Common myeloid progenitor, CD34-positive (primary cell): Measurements from ENCODE around the gene SLC2A4RG.
A peak's percentile ranks its signal among the peaks of the same experiment; 100 is the strongest.

ENCODE experiments used
- CTCF ChIA-PET: fragments of 350-600 bp; sonication (Branson Sonifier 250); formaldehyde crosslinking; loops from one replicate; lab custom pipeline; 2021; ENCODE audit warnings: antibody characterized with exemption; lab: Charles Lee
- POLR2A ChIA-PET: fragments of 350-600 bp; sonication (Branson Sonifier 250); formaldehyde crosslinking; loops from one replicate; lab custom pipeline; 2021; ENCODE audit warnings: antibody characterized with exemption; lab: Charles Lee
- DNase-seq, 3 donors: peaks; one replicate each; pipeline versions ENCODE4 v3.0.0 to v3.0.0-alpha.2; 2013
- H3K27ac ChIP-seq, 2 experiments: 1 replicate in 1 of 2; 2 replicates in 1 of 2; pipeline ENCODE4 v1.7.0; 2013; ENCODE audit warnings: inconsistent platforms in 2 of 2, low read length in 2 of 2, mild to moderate bottlenecking in 2 of 2, low read depth in 1 of 2, moderate library complexity in 1 of 2; ENCODE audit not compliant: severe bottlenecking in 2 of 2, insufficient read depth in 1 of 2, poor library complexity in 1 of 2
- H3K27me3 ChIP-seq, 5 experiments: replicated peaks in 2 of 5; 1 replicate in 3 of 5; 2 replicates in 2 of 5; pipeline versions ENCODE4 v1.6.1 to v1.7.0; 2013; ENCODE audit warnings: low read length in 4 of 5, mild to moderate bottlenecking in 2 of 5, moderate library complexity in 2 of 5, inconsistent platforms in 1 of 5; ENCODE audit not compliant: insufficient read depth in 5 of 5, control insufficient read depth in 4 of 5
- H3K36me3 ChIP-seq, 4 experiments: 1 replicate in 2 of 4; 2 replicates in 2 of 4; pipeline versions ENCODE4 v1.6.1 to v1.7.0; 2013; ENCODE audit warnings: low read length in 3 of 4, control low read depth in 1 of 4, mild to moderate bottlenecking in 1 of 4; ENCODE audit not compliant: control insufficient read depth in 4 of 4, insufficient read depth in 4 of 4
- H3K4me1 ChIP-seq, 4 experiments: 1 replicate in 3 of 4; 2 replicates in 1 of 4; pipeline versions ENCODE4 v1.6.1 to v1.7.1; 2013; ENCODE audit warnings: low read length in 3 of 4, mild to moderate bottlenecking in 3 of 4, control low read depth in 1 of 4, inconsistent platforms in 1 of 4, moderate library complexity in 1 of 4; ENCODE audit not compliant: control insufficient read depth in 4 of 4, insufficient read depth in 4 of 4; ENCODE audit errors: control extremely low read depth in 1 of 4
- H3K4me3 ChIP-seq, 7 experiments: 1 replicate in 4 of 7; 2 replicates in 3 of 7; pipeline versions ENCODE4 v1.5.1 to v1.7.0; 2013; ENCODE audit warnings: mild to moderate bottlenecking in 7 of 7, low read length in 6 of 7, moderate library complexity in 6 of 7, inconsistent platforms in 2 of 7, low read depth in 2 of 7, control low read depth in 1 of 7; ENCODE audit not compliant: insufficient read depth in 4 of 7, control insufficient read depth in 1 of 7; ENCODE audit errors: extremely low read depth in 1 of 7
- H3K9me3 ChIP-seq, 5 experiments: 1 replicate in 4 of 5; 2 replicates in 1 of 5; pipeline versions ENCODE4 v1.6.1 to v1.7.1; 2013; ENCODE audit warnings: low read length in 4 of 5, mild to moderate bottlenecking in 2 of 5, inconsistent platforms in 1 of 5, low read depth in 1 of 5, moderate library complexity in 1 of 5; ENCODE audit not compliant: control insufficient read depth in 4 of 5, insufficient read depth in 2 of 5; ENCODE audit errors: control extremely low read depth in 1 of 5
- WGBS: methylation state at CpG from one replicate; pipeline ENCODE4 v1.1.5; 2013; ENCODE audit not compliant: insufficient coverage; 5-methylcytosine and 5-hydroxymethylcytosine counted together

Gene SLC2A4RG

DNA sequence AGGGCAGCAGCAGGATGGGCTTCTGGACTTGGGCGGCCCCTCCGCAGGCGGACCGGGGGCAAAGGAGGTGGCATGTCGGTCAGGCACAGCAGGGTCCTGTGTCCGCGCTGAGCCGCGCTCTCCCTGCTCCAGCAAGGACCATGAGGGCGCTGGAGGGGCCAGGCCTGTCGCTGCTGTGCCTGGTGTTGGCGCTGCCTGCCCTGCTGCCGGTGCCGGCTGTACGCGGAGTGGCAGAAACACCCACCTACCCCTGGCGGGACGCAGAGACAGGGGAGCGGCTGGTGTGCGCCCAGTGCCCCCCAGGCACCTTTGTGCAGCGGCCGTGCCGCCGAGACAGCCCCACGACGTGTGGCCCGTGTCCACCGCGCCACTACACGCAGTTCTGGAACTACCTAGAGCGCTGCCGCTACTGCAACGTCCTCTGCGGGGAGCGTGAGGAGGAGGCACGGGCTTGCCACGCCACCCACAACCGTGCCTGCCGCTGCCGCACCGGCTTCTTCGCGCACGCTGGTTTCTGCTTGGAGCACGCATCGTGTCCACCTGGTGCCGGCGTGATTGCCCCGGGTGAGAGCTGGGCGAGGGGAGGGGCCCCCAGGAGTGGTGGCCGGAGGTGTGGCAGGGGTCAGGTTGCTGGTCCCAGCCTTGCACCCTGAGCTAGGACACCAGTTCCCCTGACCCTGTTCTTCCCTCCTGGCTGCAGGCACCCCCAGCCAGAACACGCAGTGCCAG lies 42.8 kb upstream of the SLC2A4RG start, which contains the start of gene TNFRSF6B:
Gene TNFRSF6B (plus strand): TSS at position 25 of the 729 bp plus-strand sequence. CDS start 116 bp downstream, at position 141.
- Histone ChIP-seq H3K9me3 (no peaks in the 10 kb centered on the region), H3K27me3 (no peaks in the 10 kb centered on the region), H3K27ac (no peak within 1 kb of the TSS), H3K36me3 (peaks cover 0 to 26% (median 3%) of the 10 kb centered on the region in 4 experiments), H3K4me3 (peak within 1 kb of the TSS in 5 of 7 experiments; percentile 47 to 78 (median 64)), H3K4me1 (peaks cover 0 to 21% (median 19%) of the 10 kb centered on the region in 4 experiments)
- peak in 1 of 3 donors; percentile 55 for DNase-seq
- ChIA-PET POLR2A (interaction anchor here (0.6 kb wide), 1 partner anchor 9 kb away, joined by 3 read pairs; no protein-coding TSS in a partner anchor), CTCF (interaction anchor here (0.6 kb wide), 1 partner anchor 174 kb away, joined by 3 read pairs; no protein-coding TSS in a partner anchor)
- WGBS, result 18% methylated on average over 38 of the region's 52 CpGs

DNA sequence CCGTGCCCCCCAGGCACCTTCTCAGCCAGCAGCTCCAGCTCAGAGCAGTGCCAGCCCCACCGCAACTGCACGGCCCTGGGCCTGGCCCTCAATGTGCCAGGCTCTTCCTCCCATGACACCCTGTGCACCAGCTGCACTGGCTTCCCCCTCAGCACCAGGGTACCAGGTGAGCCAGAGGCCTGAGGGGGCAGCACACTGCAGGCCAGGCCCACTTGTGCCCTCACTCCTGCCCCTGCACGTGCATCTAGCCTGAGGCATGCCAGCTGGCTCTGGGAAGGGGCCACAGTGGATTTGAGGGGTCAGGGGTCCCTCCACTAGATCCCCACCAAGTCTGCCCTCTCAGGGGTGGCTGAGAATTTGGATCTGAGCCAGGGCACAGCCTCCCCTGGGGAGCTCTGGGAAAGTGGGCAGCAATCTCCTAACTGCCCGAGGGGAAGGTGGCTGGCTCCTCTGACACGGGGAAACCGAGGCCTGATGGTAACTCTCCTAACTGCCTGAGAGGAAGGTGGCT lies 42.2 kb upstream of the SLC2A4RG start:
- POLR2A ChIA-PET, result interaction anchor here (0.6 kb wide), 1 partner anchor 9 kb away, joined by 3 read pairs; no protein-coding TSS in a partner anchor
- no peak overlapping the region for H3K27ac ChIP-seq
- H3K4me3 ChIP-seq, result peak overlapping the region in 4 of 7 experiments; percentile 53 to 78 (median 64)
- peaks cover 0 to 21% (median 19%) of the 10 kb centered on the region in 4 experiments for H3K4me1 ChIP-seq
- H3K9me3 ChIP-seq, result no peaks in the 10 kb centered on the region
- H3K27me3 ChIP-seq, result no peaks in the 10 kb centered on the region
- CTCF ChIA-PET, result interaction anchor here (0.6 kb wide), 1 partner anchor 174 kb away, joined by 3 read pairs; no protein-coding TSS in a partner anchor
- WGBS, result 69% methylated on average over 6 of the region's 7 CpGs
- peak in 2 of 3 donors; percentile 54 to 78 for DNase-seq
- peaks cover 0 to 23% (median 3%) of the 10 kb centered on the region in 4 experiments for H3K36me3 ChIP-seq

DNA sequence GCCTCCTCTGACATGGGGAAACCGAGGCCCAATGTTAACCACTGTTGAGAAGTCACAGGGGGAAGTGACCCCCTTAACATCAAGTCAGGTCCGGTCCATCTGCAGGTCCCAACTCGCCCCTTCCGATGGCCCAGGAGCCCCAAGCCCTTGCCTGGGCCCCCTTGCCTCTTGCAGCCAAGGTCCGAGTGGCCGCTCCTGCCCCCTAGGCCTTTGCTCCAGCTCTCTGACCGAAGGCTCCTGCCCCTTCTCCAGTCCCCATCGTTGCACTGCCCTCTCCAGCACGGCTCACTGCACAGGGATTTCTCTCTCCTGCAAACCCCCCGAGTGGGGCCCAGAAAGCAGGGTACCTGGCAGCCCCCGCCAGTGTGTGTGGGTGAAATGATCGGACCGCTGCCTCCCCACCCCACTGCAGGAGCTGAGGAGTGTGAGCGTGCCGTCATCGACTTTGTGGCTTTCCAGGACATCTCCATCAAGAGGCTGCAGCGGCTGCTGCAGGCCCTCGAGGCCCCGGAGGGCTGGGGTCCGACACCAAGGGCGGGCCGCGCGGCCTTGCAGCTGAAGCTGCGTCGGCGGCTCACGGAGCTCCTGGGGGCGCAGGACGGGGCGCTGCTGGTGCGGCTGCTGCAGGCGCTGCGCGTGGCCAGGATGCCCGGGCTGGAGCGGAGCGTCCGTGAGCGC lies 41.6 kb upstream of the SLC2A4RG start:
- no peaks in the 10 kb centered on the region for H3K27me3 ChIP-seq
- H3K4me3 ChIP-seq, result no peak overlapping the region
- no peaks in the 10 kb centered on the region for H3K9me3 ChIP-seq
- peaks cover 0 to 21% (median 19%) of the 10 kb centered on the region in 4 experiments for H3K4me1 ChIP-seq
- CTCF ChIA-PET, result interaction anchor here (1.0 to 1.1 kb wide), 3 partner anchors 9 to 166 kb away, joined by 3 to 5 read pairs (median 3); partner anchors contain the start of genes ARFRP1 and ZGPAT
- 87% methylated on average over 20 of the region's 40 CpGs for WGBS
- peaks cover 0 to 23% (median 3%) of the 10 kb centered on the region in 4 experiments for H3K36me3 ChIP-seq
- no peak overlapping the region for H3K27ac ChIP-seq
- DNase-seq, result no peak
- POLR2A ChIA-PET, result no interaction called here

DNA sequence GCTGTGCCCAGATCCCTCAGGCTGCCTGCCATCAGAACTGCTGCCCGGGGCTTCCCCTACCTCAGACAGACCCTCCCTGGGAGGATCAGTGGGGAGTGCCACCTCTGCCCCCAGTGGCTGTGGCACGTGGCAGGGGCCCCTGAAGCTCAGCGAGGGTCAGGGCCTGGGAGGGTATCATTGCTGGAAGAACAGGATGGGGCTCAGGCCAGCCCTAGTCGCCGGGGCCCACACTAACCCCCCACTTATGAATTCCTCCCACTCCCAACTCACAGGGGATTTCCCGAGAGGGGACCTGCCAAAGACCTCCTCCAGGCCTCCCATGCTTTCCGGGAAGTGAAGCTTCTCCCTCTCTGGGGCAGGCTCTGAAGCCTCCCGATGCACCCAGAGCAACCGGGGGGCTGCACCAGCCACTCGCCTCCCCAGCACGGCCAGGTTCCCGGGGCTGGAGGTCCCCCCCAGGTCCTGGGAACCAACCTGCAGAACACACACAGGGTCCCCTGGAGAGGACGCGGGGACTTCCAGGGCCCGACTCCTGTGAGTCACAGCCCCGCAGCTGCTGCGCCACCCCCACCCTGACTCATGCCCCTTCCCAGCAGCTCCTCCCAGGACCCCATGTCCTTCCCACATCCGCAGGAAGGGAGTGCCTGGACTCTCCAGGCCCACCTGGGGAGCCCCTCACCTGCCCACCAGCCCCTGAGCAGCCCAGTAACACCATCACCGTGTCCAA lies 40.7 kb upstream of the SLC2A4RG start:
- WGBS, result 88% methylated on average over 18 of the region's 19 CpGs
- DNase-seq, result no peak
- no peaks in the 10 kb centered on the region for H3K27me3 ChIP-seq
- no peaks in the 10 kb centered on the region for H3K9me3 ChIP-seq
- no peak overlapping the region for H3K4me3 ChIP-seq
- H3K4me1 ChIP-seq, result peaks cover 0 to 21% (median 19%) of the 10 kb centered on the region in 4 experiments
- H3K27ac ChIP-seq, result no peak overlapping the region
- POLR2A ChIA-PET, result no interaction called here
- peaks cover 0 to 27% (median 6%) of the 10 kb centered on the region in 4 experiments for H3K36me3 ChIP-seq
- CTCF ChIA-PET, result interaction anchor here (1.0 to 1.1 kb wide), 3 partner anchors 9 to 165 kb away, joined by 3 to 5 read pairs (median 3); partner anchors contain the start of genes ARFRP1 and ZGPAT

DNA sequence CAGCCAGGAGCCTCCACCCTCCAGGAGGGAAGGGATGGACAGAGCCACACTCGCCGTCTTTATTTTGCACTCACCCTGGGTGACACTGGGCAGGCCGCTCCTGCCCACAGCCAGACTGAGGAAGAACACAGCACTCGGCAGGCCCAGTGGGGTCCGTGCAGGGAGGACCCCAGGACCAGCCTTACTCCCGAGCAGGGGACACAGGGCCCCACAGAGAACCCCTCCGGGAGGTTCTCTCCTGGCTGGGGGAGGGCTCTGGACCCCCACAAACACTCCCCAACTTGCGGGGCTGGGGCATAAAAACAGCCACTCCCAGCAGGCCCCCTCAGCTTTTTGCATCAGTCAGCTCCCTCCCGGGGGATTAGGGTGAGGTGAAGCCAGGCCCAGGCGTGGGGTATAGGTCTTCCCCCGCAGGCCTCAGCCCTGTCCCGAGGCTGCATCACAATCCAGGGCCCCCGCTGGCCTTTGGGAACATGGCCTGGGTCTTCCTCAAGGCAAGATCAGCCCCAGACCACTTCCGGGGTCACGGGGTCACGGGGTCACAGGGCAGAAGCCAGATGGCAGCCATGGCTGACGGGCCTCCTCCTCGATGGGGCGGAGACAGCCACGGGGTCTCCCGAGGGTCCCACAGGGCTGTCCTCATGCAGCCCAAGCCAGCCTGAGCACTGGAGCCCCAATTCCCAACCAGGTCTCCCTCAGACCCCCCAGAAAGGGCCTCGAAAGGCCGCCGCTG lies 39.9 kb upstream of the SLC2A4RG start:
- H3K27me3 ChIP-seq, result no peaks in the 10 kb centered on the region
- no peak for DNase-seq
- no peak overlapping the region for H3K4me3 ChIP-seq
- ChIA-PET CTCF (interaction anchor here (1.1 kb wide), 1 partner anchor 9 kb away, joined by 5 read pairs; no protein-coding TSS in a partner anchor), POLR2A (no interaction called here)
- 93% methylated on average over 20 of the region's 24 CpGs for WGBS
- peaks cover 0 to 21% (median 19%) of the 10 kb centered on the region in 4 experiments for H3K4me1 ChIP-seq
- no peaks in the 10 kb centered on the region for H3K9me3 ChIP-seq
- peaks cover 0 to 28% (median 12%) of the 10 kb centered on the region in 4 experiments for H3K36me3 ChIP-seq
- H3K27ac ChIP-seq, result no peak overlapping the region
